Lung (tissue), 12 donors: Measurements from ENCODE around the gene CD59. TPM values are rescaled to one million over a fixed set of nuclear protein-coding genes. Genes with fewer than 3 reads are reported as not detected.

Source experiments
- ATAC-seq: fragments of 200-7000 bp; cut with Tn5 transposase; one replicate; pipeline ENCODE4 v1.9.1; 2020; ENCODE audit warnings: moderate number of reproducible peaks; ENCODE audit not compliant: insufficient read depth, low FRiP score
- DNase-seq, 3 donors: peaks; one replicate each; pipeline ENCODE4 v3.0.0-alpha.2; 2013 to 2017
- H3K27ac ChIP-seq, 2 donors: one replicate each; pipeline ENCODE4 v1.5.1; 2013; ENCODE audit warnings: mild to moderate bottlenecking in 2 of 2, moderate library complexity in 2 of 2, control low read depth in 1 of 2, inconsistent platforms in 1 of 2, low read depth in 1 of 2, low read length in 1 of 2
- H3K27me3 ChIP-seq, 3 donors: one replicate each; pipeline ENCODE4 v1.5.1; 2013; ENCODE audit warnings: low read length in 2 of 3; ENCODE audit not compliant: control insufficient read depth in 3 of 3, insufficient read depth in 3 of 3
- H3K36me3 ChIP-seq, 4 donors: one replicate each; pipeline ENCODE4 v1.5.1; 2013; ENCODE audit warnings: low read length in 4 of 4, mild to moderate bottlenecking in 1 of 4, moderate library complexity in 1 of 4; ENCODE audit not compliant: control insufficient read depth in 4 of 4, insufficient read depth in 4 of 4
- H3K4me1 ChIP-seq, 5 donors: one replicate each; pipeline ENCODE4 v1.5.1; 2013; ENCODE audit warnings: low read length in 5 of 5, mild to moderate bottlenecking in 2 of 5, moderate library complexity in 1 of 5; ENCODE audit not compliant: control insufficient read depth in 5 of 5, insufficient read depth in 5 of 5
- H3K4me3 ChIP-seq: one replicate; pipeline ENCODE4 v1.5.1; 2013; ENCODE audit warnings: mild to moderate bottlenecking, control low read depth, moderate library complexity
- H3K9ac ChIP-seq, 2 donors: one replicate each; pipeline ENCODE4 v1.5.1; 2013; ENCODE audit warnings: low read length in 2 of 2, control low read depth in 1 of 2; ENCODE audit not compliant: insufficient read depth in 1 of 2
- H3K9me3 ChIP-seq, 4 donors: one replicate each; pipeline ENCODE4 v1.5.1; 2013; ENCODE audit warnings: low read length in 3 of 4, mild to moderate bottlenecking in 1 of 4, moderate library complexity in 1 of 4; ENCODE audit not compliant: control insufficient read depth in 4 of 4, insufficient read depth in 3 of 4
- WGBS, 2 donors: extraction: QIAGEN DNeasy Blood & Tissue Kit; methylation state at CpG; one replicate each; pipeline ENCODE4 v1.1.7; 2013; 5-methylcytosine and 5-hydroxymethylcytosine counted together
- polyA plus RNA-seq, 2 donors: library from polyadenylated mRNA; stranded (reverse); fragments of 200-250 nt; gene quantifications; one replicate each; pipeline ENCODE4 v1.2.1, GENCODE V29; 2013
- total RNA-seq, 2 donors: library from RNA; depleted of rRNA in 1 of 2; stranded (reverse); fragments of >200 nt in 1 of 2; gene quantifications; one replicate each; pipeline ENCODE4 v1.2.1, GENCODE V29; 2014 to 2021
- TF ChIP-seq, protein P1 (sequence below): IDR thresholded peaks from 2 replicates; pipeline ENCODE4 v1.5.1; 2012; ENCODE audit warnings: mild to moderate bottlenecking; ENCODE audit errors: control extremely low read depth, extremely low read depth
- donor health status: control.
- donor health status: control.
- donor health status: Bipolar disorder and iron deficiency.
- donor health status: healthy.
- donor health status: DM: yes; HTN: yes; CAD: no.

The CD59 gene
- total and polyA plus RNA-seq, 4 donors: 215 to 833 (median 539) TPM

DNA sequence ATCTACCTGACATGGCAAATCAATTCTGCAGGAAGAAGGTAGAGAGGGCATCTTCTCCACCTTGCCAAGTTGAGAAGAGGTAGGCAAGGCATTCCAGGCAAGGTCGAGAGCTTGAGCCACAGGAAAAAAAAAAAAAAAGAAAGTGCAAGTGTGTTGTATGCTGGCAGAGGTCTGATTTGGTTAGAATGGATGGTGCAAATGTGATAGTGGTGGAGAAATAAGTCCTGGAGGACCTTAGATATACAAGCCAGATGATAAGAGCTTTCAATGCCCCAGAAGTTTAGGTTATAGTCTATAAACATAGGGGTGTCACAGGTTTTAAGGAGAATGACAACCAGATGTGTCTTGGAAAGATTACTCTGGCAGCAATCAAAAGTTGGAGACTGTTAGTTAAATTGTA is 36.6 kb upstream of the CD59 start:
- H3K4me3 ChIP-seq: peak overlapping the region; percentile 6
- ATAC-seq: no peak
- H3K36me3 ChIP-seq: peaks cover under 1 to 7% (median 3%) of the 10 kb centered on the region in 4 donors
- no peak overlapping the region for H3K9ac ChIP-seq
- peaks cover 0 to 4% (median 0%) of the 10 kb centered on the region in 3 donors for H3K27me3 ChIP-seq
- DNase-seq: no peak
- TF ChIP-seq, protein P1, sequence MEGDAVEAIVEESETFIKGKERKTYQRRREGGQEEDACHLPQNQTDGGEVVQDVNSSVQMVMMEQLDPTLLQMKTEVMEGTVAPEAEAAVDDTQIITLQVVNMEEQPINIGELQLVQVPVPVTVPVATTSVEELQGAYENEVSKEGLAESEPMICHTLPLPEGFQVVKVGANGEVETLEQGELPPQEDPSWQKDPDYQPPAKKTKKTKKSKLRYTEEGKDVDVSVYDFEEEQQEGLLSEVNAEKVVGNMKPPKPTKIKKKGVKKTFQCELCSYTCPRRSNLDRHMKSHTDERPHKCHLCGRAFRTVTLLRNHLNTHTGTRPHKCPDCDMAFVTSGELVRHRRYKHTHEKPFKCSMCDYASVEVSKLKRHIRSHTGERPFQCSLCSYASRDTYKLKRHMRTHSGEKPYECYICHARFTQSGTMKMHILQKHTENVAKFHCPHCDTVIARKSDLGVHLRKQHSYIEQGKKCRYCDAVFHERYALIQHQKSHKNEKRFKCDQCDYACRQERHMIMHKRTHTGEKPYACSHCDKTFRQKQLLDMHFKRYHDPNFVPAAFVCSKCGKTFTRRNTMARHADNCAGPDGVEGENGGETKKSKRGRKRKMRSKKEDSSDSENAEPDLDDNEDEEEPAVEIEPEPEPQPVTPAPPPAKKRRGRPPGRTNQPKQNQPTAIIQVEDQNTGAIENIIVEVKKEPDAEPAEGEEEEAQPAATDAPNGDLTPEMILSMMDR: no peak
- H3K9me3 ChIP-seq: no peaks in the 10 kb centered on the region
- H3K4me1 ChIP-seq: peaks cover 0 to 23% (median 10%) of the 10 kb centered on the region in 5 donors
- 56 to 72% methylated on average over 1 of the region's 1 CpG for WGBS, 2 donors
- H3K27ac ChIP-seq: no peak overlapping the region

DNA sequence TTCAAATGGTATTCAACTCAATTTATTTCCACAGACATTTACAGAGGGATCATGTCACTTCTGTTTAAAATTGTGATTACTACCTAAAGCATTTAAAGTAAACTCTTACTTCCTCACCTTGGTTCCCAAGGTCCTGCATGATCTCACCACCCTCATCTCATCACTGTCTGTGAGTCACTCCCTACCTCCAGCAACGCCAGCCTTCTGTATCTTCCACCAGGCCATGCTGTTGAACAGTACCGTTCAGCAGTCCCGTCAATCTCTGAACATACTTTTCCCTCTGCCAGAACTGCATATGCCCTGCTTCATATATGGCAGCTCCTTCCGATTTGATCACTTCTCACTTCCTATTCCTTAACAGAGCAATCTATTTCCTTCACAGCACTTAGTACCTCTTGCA is 36.1 kb upstream of the CD59 start:
- TF ChIP-seq, protein P1: no peak
- H3K27me3 ChIP-seq: peaks cover 0 to 4% (median 0%) of the 10 kb centered on the region in 3 donors
- peaks cover 0 to 23% (median 10%) of the 10 kb centered on the region in 5 donors for H3K4me1 ChIP-seq
- 77 to 89% methylated on average over 4 of the region's 4 CpGs for WGBS, 2 donors
- no peak for ATAC-seq
- H3K9ac ChIP-seq: no peak overlapping the region
- H3K9me3 ChIP-seq: no peaks in the 10 kb centered on the region
- H3K27ac ChIP-seq: peak overlapping the region in 1 of 2 donors; percentile 51
- peak overlapping the region; percentile 6 for H3K4me3 ChIP-seq
- peaks cover 3 to 8% (median 6%) of the 10 kb centered on the region in 4 donors for H3K36me3 ChIP-seq
- no peak for DNase-seq

GRCh38 chr11:33770236-33770635 is 34.0 kb upstream of the CD59 start:
- H3K27me3 ChIP-seq: no peaks in the 10 kb centered on the region
- TF ChIP-seq, protein P1: no peak
- DNase-seq (no peak), ATAC-seq (no peak)
- H3K36me3 ChIP-seq: peaks cover 9 to 12% (median 11%) of the 10 kb centered on the region in 4 donors
- H3K27ac ChIP-seq: no peak overlapping the region
- no peaks in the 10 kb centered on the region for H3K9me3 ChIP-seq
- H3K4me3 ChIP-seq: no peak overlapping the region
- peaks cover 0 to 18% (median 10%) of the 10 kb centered on the region in 5 donors for H3K4me1 ChIP-seq
- no peak overlapping the region for H3K9ac ChIP-seq
- 78 to 80% methylated on average over 2 of the region's 2 CpGs for WGBS, 2 donors

DNA sequence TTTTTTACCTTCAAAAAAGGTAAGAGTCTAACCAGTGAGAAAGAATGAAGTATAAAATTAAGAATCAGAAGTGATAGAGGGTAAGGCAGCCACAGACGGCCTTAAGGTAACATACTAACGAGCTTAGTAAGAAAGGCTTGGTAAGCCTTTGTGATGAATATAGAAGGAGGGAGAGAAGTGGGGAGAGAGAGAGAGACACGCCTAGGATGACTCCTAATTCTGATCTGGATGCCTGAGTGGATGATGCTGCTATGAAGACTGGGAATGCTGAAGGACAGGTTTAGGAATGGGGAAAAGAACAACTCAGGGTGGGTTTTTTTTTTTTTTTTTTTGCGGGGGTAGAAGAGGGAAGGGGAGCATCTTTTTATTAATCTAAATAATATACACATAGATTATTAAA is 33.3 kb upstream of the CD59 start:
- peaks cover 10 to 13% (median 12%) of the 10 kb centered on the region in 4 donors for H3K36me3 ChIP-seq
- H3K9me3 ChIP-seq: no peaks in the 10 kb centered on the region
- no peak for DNase-seq
- H3K9ac ChIP-seq: no peak overlapping the region
- peaks cover 0 to 13% (median 10%) of the 10 kb centered on the region in 5 donors for H3K4me1 ChIP-seq
- no peak for ATAC-seq
- 83 to 95% methylated on average over 3 to 4 of the region's 4 CpGs for WGBS, 2 donors
- H3K27ac ChIP-seq: no peak overlapping the region
- H3K27me3 ChIP-seq: no peaks in the 10 kb centered on the region
- no peak overlapping the region for H3K4me3 ChIP-seq
- TF ChIP-seq, protein P1: no peak
